ENCODE results near the gene TLCD3A.
"Not testable (repeated sequence)": the region's sequence is repeated elsewhere in the genome, so short reads cannot be mapped to it uniquely, and the experiment has no call there.

The TLCD3A gene

DNA sequence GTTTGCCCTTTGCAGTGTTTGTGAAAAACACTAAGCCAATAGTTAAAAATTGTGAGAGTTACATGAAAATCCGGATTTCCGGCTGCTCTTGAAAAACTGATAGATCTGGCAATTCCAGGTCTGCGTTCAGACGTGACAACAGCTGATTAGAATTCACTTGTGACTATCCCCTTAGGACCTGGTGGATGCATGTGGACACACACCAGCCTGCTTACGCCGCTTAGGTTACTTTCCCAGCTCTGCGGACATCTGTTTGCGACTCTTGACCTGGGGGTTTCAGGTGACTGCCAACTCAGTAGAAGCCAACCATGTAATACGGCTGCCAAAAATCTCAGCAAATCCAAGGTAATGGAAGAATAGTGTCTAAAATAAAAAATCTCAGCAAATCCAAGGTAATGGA, 42.0 kb upstream of the TLCD3A start:
- ChIA-PET CTCF (interaction anchor here (2.4 kb wide), 1 partner anchor 10 kb away, joined by 5 read pairs; no protein-coding TSS in a partner anchor), POLR2A (no interaction called here)
- TF ChIP-seq NFRKB (IDR thresholded peaks at IDR 0.05) (no peak), FOXK2 (IDR thresholded peaks at IDR 0.05) (no peak), ELF4 (IDR thresholded peaks at IDR 0.05) (no peak), SP1 (IDR thresholded peaks at IDR 0.05) (no peak), L3MBTL2 (conservative IDR thresholded peaks at IDR 0.05) (no peak), ARNT (IDR thresholded peaks at IDR 0.05) (no peak), FOXM1 (IDR thresholded peaks at IDR 0.05; ENCODE audit: borderline replicate concordance) (no peak), LEF1 (IDR thresholded peaks at IDR 0.05; ENCODE audit: borderline replicate concordance) (no peak), TARDBP (IDR thresholded peaks at IDR 0.05) (no peak), SUZ12 (IDR thresholded peaks at IDR 0.05) (no peak), BHLHE40 (IDR thresholded peaks at IDR 0.05; ENCODE audit: borderline replicate concordance) (no peak)
- TF ChIP-seq, protein P1, sequence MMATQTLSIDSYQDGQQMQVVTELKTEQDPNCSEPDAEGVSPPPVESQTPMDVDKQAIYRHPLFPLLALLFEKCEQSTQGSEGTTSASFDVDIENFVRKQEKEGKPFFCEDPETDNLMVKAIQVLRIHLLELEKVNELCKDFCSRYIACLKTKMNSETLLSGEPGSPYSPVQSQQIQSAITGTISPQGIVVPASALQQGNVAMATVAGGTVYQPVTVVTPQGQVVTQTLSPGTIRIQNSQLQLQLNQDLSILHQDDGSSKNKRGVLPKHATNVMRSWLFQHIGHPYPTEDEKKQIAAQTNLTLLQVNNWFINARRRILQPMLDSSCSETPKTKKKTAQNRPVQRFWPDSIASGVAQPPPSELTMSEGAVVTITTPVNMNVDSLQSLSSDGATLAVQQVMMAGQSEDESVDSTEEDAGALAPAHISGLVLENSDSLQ (IDR thresholded peaks at IDR 0.05) = no peak
- no peak for DNase-seq (ENCODE audit: extremely low spot score)

DNA sequence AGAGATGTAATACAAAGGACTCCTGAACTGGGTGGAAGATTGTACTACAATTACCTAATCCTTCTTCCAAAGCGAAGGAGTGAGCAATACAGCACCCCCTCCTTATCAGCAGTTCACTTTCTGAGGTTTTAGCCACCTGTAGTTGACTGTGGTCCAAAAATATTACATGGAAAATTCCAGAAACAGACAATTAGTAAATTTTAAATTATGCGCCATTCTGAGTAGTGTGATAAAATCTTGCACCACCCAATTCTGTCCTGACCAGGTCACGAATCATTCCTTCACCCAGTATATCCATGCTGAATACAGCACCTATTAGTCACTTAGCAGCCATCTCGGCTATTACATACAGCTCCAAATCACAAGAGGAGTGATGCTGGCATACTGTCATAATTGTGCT, 41.0 kb upstream of the TLCD3A start:
- POLR2A ChIA-PET = no interaction called here
- no peak for DNase-seq (ENCODE audit: extremely low spot score)
- CTCF ChIA-PET = interaction anchor here (2.4 kb wide), 1 partner anchor 9 kb away, joined by 5 read pairs; no protein-coding TSS in a partner anchor
- TF ChIP-seq ARNT (IDR thresholded peaks at IDR 0.05) = no peak
- no peak for TF ChIP-seq L3MBTL2 (conservative IDR thresholded peaks at IDR 0.05)
- no peak for TF ChIP-seq ZNF384 (IDR thresholded peaks at IDR 0.05)
- no peak for TF ChIP-seq ELF4 (IDR thresholded peaks at IDR 0.05)
- TF ChIP-seq FOXM1 (IDR thresholded peaks at IDR 0.05; ENCODE audit: borderline replicate concordance) = no peak

DNA sequence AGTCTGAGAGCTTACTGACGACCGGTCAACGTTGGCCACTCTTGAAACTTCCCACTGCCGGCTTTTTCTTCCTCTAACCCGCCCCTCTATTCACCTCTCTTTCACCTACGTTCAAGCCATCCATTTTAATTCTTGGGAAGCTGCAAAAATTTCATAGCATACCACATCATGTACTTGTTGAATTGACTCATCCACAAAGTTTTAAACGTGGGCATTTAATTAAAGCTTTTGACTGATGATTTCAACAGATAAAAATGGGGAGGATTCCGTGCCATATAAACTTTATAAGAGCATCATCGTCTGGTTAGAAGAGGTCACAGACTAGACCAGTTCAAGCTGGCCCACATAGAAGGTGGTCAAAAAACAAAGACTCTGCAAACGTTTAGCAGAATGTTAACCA, 40.3 kb upstream of the TLCD3A start:
- TF ChIP-seq TARDBP (IDR thresholded peaks at IDR 0.05) = no peak
- TF ChIP-seq L3MBTL2 (conservative IDR thresholded peaks at IDR 0.05) = no peak
- no peak for TF ChIP-seq LEF1 (IDR thresholded peaks at IDR 0.05; ENCODE audit: borderline replicate concordance)
- no peak for TF ChIP-seq SUZ12 (IDR thresholded peaks at IDR 0.05)
- TF ChIP-seq NFRKB (IDR thresholded peaks at IDR 0.05) = no peak
- no peak for TF ChIP-seq ZNF384 (IDR thresholded peaks at IDR 0.05)
- TF ChIP-seq ARNT (IDR thresholded peaks at IDR 0.05) = no peak
- no peak for TF ChIP-seq SP1 (IDR thresholded peaks at IDR 0.05)
- no peak for TF ChIP-seq FOXA1 (IDR thresholded peaks at IDR 0.05)
- no peak for TF ChIP-seq CTBP1 (IDR thresholded peaks at IDR 0.05; ENCODE audit: borderline replicate concordance)
- TF ChIP-seq BHLHE40 (IDR thresholded peaks at IDR 0.05; ENCODE audit: borderline replicate concordance) = no peak
- TF ChIP-seq HDGF (IDR thresholded peaks at IDR 0.05; ENCODE audit: borderline replicate concordance) = no peak
- TF ChIP-seq, protein P1 (IDR thresholded peaks at IDR 0.05) = no peak
- no peak for TF ChIP-seq ELF4 (IDR thresholded peaks at IDR 0.05)
- no peak for DNase-seq (ENCODE audit: extremely low spot score)
- POLR2A ChIA-PET = no interaction called here
- CTCF ChIA-PET = interaction anchor here (2.4 kb wide), 1 partner anchor 8 kb away, joined by 5 read pairs; no protein-coding TSS in a partner anchor

DNA sequence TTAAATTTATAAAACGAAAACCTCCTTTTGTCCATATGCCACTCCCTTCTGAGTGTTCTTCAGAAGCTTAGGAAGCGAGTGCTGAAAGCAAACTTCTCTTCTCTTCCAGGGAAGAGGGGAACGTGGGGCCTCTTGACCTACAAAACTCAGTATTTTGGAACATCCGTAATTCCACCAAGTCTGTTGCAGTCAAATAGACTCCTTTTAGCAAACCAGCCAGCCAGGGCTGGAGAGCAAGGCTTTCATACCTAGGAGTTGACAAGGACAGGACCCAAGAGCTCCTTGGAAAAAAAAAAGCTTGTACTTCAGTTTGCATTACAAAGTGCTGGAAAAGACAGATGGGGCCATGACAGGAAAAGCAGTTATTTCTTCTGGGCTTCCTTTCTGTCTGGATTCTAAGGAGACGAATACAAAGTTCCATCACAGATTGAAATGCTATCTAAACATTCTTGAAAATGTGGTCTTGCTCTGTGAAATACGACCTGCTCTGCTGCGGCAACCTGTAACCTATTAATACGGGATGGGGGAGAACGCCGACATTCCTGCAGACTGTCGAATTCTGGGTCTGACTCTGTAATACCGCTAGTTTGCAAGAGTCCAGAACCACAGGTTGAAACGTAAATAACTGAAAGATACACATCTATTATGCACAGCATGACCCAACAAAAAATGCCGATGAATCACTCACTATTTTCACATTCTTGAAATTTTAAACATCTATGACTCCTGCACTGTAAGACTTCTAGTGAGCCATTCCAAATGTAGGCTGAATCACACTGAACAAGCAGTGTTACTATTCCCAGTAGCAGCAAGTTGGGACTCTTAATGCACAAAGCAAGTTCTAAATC, 38.4 kb upstream of the TLCD3A start:
- CTCF ChIA-PET = no interaction called here

DNA sequence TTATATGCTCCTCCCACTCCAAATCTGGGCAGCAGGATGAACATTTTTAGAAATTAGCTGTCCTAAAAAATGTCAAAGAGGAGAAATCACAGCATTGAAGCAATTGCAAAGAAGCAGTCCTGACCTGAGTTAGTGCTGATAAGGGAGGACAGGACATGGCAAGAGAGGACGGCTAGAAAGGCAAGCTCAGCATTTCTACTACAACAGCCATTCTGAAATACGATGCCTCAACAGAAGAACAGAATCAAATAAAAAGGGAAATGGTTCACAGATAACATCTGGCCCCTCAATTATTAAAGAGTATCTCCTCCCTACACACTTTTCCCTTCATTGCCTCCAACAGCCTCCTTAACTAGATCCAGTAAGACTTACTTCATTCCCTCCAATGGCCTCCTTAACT, 36.0 kb upstream of the TLCD3A start:
- POLR2A ChIA-PET = no interaction called here
- no peak for TF ChIP-seq SUZ12 (IDR thresholded peaks at IDR 0.05)
- CTCF ChIA-PET = no interaction called here
- DNase-seq (ENCODE audit: extremely low spot score) = no peak

More for the DNA sequence above, 38.4 kb upstream of the TLCD3A start:
- TF ChIP-seq FOXM1 (IDR thresholded peaks at IDR 0.05; ENCODE audit: borderline replicate concordance) = no peak
- TF ChIP-seq FOXK2 (IDR thresholded peaks at IDR 0.05) = no peak
- no peak for TF ChIP-seq ZNF384 (IDR thresholded peaks at IDR 0.05)
- TF ChIP-seq TARDBP (IDR thresholded peaks at IDR 0.05) = no peak
- no peak for TF ChIP-seq LEF1 (IDR thresholded peaks at IDR 0.05; ENCODE audit: borderline replicate concordance)
- TF ChIP-seq, protein P1 (IDR thresholded peaks at IDR 0.05) = no peak
- no peak for TF ChIP-seq CTBP1 (IDR thresholded peaks at IDR 0.05; ENCODE audit: borderline replicate concordance)
- TF ChIP-seq BHLHE40 (IDR thresholded peaks at IDR 0.05; ENCODE audit: borderline replicate concordance) = no peak
- TF ChIP-seq SUZ12 (IDR thresholded peaks at IDR 0.05) = no peak
- no peak for TF ChIP-seq FOXA1 (IDR thresholded peaks at IDR 0.05)
- TF ChIP-seq L3MBTL2 (conservative IDR thresholded peaks at IDR 0.05) = no peak
- no peak for TF ChIP-seq ELF4 (IDR thresholded peaks at IDR 0.05)
- TF ChIP-seq ARNT (IDR thresholded peaks at IDR 0.05) = no peak
- TF ChIP-seq NFRKB (IDR thresholded peaks at IDR 0.05) = no peak
- no peak for TF ChIP-seq HDGF (IDR thresholded peaks at IDR 0.05; ENCODE audit: borderline replicate concordance)
- TF ChIP-seq SP1 (IDR thresholded peaks at IDR 0.05) = no peak
- POLR2A ChIA-PET = no interaction called here
- no peak for DNase-seq (ENCODE audit: extremely low spot score)

DNA sequence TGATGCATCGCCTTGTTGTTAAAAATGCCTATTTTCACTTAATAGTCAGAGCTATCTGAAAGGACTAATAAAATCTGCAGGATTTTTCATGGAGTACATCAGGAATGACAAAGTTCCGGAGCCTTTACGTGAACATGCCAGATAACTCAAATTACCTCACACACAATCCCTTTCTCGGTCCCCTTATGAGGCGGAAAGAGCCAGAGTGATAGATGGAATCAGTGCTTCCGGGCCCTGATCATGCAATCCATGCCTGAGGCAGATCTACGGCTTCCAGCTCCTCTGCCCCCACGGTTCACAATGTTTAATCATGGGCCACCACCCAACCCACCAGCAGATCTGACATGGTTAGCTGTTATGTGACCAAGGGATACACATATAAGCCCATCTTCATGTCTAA, 34.7 kb upstream of the TLCD3A start:
- TF ChIP-seq LEF1 (IDR thresholded peaks at IDR 0.05; ENCODE audit: borderline replicate concordance) = no peak
- TF ChIP-seq SUZ12 (IDR thresholded peaks at IDR 0.05) = no peak
- TF ChIP-seq, protein P1 (IDR thresholded peaks at IDR 0.05) = no peak
- no peak for TF ChIP-seq TARDBP (IDR thresholded peaks at IDR 0.05)
- ChIA-PET CTCF (no interaction called here), POLR2A (no interaction called here)
- no peak for DNase-seq (ENCODE audit: extremely low spot score)

DNA sequence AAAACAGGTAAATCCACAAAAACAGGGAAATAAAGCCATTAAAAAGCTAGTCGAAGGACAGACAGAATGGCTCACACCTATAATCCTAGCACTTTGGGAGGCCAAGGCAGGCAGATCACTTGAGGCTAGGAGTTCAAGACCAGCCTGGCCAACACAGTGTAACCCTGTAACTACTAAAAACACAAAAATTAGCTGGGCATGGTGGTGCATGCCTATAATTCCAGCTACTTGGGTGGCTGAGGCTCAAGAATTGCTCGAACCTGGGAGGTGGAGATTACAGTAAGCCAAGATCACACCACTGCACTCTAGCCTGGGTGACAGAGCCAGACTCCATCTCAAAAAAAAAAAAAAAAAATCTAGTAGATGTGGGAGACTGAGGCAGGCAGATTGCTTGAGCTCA, 34.3 kb upstream of the TLCD3A start:
- POLR2A ChIA-PET; DNase-seq (ENCODE audit: extremely low spot score): not testable (repeated sequence)
- CTCF ChIA-PET = interaction anchor here (1.2 kb wide), 1 partner anchor 286 kb away, joined by 3 read pairs; no protein-coding TSS in a partner anchor

All from HEK293T (cell line).